Ascending aorta (tissue), 2 donors: ENCODE results near the gene B4GALNT3. TPM values are rescaled to one million over a fixed set of nuclear protein-coding genes. Genes with fewer than 3 reads are reported as not detected.

Experiments used
- DNase-seq, 2 donors: peaks; one replicate each; pipeline ENCODE4 v3.0.0-alpha.2; 2019; ENCODE audit warnings: low spot score in 2 of 2
- H3K27ac ChIP-seq, 2 donors: fragments of 200-600 bp; sonication (generic); one replicate each; pipeline ENCODE4 v1.5.1; 2016 to 2017; ENCODE audit warnings: mild to moderate bottlenecking in 1 of 2
- H3K27me3 ChIP-seq: fragments of 200-600 bp; sonication (generic); one replicate; pipeline ENCODE4 v1.5.1; 2017
- H3K36me3 ChIP-seq, 2 donors: fragments of 200-600 bp; sonication (generic); one replicate each; pipeline ENCODE4 v1.5.1; 2016
- H3K4me1 ChIP-seq, 2 donors: fragments of 200-600 bp; sonication (generic); one replicate each; pipeline ENCODE4 v1.5.1; 2016 to 2017; ENCODE audit warnings: mild to moderate bottlenecking in 1 of 2
- H3K4me3 ChIP-seq, 2 donors: fragments of 200-600 bp; sonication (generic); one replicate each; pipeline ENCODE4 v1.5.1; 2016 to 2017; ENCODE audit warnings: mild to moderate bottlenecking in 1 of 2
- H3K9me3 ChIP-seq, 2 donors: fragments of 200-600 bp; sonication (generic); one replicate each; pipeline ENCODE4 v1.5.1; 2016
- intact Hi-C: fragments of 100-400 bp; cut with DNase I; formaldehyde crosslinking; loops from one replicate; pipeline ENCODE4 v1.15.1; 2023
- total RNA-seq: library from RNA; depleted of rRNA; stranded (reverse); fragments of >200 nt; gene quantifications from one replicate; pipeline ENCODE4 v1.1.0, GENCODE V29; 2016
- TF ChIP-seq, protein P1 (sequence below), 3 experiments: fragments of 200-600 bp in 2 of 3; fragments of 450-650 bp in 1 of 3; sonication (generic) in 2 of 3; IDR thresholded peaks; one replicate each; pipeline ENCODE4 v1.5.1; 2016 to 2019; ENCODE audit warnings: antibody characterized with exemption in 3 of 3, mild to moderate bottlenecking in 1 of 3, moderate library complexity in 1 of 3

The B4GALNT3 gene
- total RNA-seq, 1 donor from 2014 or later: 10.4 TPM

DNA sequence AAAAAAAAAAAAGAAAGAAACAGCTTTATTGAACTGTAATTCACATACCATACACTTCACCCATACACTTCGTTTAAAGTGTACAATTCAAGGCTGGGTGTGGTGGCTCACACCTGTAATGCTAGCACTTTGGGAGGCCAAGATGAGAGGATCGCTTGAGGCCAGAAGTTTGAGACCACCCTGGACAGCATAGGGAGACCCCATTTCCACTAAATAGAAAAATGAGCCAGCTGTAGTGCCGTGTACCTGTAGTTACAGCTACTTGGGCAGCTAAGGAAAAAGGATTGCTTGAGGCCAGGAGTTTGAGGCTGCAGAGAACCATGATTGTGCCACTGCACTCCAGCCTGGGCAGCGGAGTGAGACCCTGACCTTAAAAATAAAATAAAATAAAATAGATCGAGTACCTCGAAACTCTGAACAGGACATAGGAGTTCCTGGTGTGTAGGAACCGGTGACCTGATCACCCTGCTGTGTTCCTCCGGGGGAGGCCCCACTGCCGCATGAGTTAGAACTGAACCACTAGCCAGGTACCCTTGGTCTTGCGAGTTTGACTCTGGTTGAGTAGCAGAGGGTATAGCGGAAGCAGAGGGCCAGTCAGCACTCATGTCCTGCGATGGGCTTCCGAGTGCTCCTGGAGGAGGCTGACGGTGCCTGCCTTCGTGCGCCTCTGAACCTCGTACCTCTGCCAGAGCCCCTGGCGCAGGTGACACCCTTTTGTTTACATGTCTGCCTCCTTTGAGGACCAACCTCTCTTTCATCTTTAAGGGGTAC is 80.0 kb downstream of the B4GALNT3 start:
- intact Hi-C loops: no loop called here
- H3K27ac ChIP-seq: no peak overlapping the region

DNA sequence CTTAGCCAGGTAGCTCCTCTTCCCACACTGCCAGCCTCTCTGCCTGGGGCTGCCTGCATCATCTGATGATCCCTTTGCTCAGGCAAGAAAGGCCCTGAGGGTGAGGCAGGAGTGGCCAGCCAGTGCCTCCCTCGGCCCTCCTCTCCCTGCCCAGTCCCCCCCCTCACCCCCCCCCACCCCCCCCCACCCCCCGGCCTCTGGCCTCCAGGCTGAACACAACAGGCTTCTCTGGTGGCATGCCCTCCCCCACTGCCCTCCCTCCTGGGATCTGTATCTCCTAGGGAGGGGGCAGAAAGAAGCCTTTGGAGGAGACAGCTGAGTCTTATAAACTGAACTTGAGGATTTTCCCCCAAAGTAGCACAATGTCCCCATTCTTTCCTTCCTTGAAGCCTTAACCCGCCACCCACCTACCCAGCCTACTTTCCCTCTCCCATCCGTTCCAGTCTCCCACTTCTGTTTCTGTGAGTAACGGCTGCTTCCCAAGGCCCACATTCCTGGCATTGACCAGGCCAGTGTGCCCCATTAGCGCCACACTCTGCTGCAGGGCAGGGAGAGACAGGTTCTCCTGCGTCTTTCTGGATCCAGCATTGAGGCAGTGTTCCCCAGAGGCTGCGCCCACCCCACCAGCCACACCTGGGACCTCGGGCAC is 82.1 kb downstream of the B4GALNT3 start:
- no peak for DNase-seq
- TF ChIP-seq, protein P1, sequence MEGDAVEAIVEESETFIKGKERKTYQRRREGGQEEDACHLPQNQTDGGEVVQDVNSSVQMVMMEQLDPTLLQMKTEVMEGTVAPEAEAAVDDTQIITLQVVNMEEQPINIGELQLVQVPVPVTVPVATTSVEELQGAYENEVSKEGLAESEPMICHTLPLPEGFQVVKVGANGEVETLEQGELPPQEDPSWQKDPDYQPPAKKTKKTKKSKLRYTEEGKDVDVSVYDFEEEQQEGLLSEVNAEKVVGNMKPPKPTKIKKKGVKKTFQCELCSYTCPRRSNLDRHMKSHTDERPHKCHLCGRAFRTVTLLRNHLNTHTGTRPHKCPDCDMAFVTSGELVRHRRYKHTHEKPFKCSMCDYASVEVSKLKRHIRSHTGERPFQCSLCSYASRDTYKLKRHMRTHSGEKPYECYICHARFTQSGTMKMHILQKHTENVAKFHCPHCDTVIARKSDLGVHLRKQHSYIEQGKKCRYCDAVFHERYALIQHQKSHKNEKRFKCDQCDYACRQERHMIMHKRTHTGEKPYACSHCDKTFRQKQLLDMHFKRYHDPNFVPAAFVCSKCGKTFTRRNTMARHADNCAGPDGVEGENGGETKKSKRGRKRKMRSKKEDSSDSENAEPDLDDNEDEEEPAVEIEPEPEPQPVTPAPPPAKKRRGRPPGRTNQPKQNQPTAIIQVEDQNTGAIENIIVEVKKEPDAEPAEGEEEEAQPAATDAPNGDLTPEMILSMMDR (IDR thresholded peaks at IDR 0.05): no peak
- Histone ChIP-seq H3K27ac (peak overlapping the region; percentile 65 to 66), H3K9me3 (no peaks in the 10 kb centered on the region), H3K4me1 (peaks cover 5 to 15% of the 10 kb centered on the region in 2 donors), H3K27me3 (no peaks in the 10 kb centered on the region), H3K36me3 (no peaks in the 10 kb centered on the region), H3K4me3 (no peak overlapping the region)
- intact Hi-C loops: no loop called here

More for the DNA sequence above, 80.0 kb downstream of the B4GALNT3 start:
- no peak overlapping the region for H3K4me3 ChIP-seq
- no peaks in the 10 kb centered on the region for H3K36me3 ChIP-seq
- DNase-seq: no peak
- no peaks in the 10 kb centered on the region for H3K9me3 ChIP-seq
- TF ChIP-seq, protein P1 (IDR thresholded peaks at IDR 0.05): no peak
- H3K27me3 ChIP-seq: no peaks in the 10 kb centered on the region
- H3K4me1 ChIP-seq: peaks cover 5 to 13% of the 10 kb centered on the region in 2 donors

DNA sequence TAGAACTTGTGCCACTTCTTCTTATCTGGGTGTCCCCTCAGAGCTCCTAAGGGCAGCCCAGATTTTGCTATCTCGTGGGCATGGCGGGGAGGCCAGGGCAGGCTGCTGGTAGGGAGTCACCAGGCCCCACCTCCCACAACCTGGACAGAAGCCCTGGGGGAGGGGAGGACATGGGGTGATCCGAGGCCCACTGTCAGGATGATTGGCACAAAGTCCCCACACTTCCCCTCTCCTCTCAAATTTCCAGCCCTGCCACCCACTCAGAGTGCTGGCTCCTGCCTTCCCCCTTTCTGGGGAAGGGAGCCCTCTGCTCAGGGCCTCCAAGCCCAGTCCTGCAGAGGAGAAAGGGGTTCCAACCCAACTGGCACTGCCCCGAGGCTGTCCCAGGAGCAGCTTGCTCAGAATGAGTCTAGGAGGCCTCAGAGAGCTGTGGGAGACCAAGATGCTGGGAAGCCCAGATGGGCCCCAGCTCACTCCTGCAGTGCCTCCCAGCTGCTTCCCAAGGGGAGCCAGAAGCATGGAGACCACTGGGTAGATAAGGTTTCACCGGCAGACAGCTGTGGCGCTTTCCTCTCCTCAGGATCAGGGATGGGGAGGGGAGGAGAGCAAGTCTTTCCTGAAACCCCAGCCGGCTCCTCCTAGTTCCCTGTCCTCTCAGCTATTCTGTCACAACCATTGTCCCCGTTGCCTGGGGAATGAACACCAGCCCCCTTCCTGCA is 82.8 kb downstream of the B4GALNT3 start:
- no peaks in the 10 kb centered on the region for H3K36me3 ChIP-seq
- no peaks in the 10 kb centered on the region for H3K27me3 ChIP-seq
- no peaks in the 10 kb centered on the region for H3K9me3 ChIP-seq
- TF ChIP-seq, protein P1 (IDR thresholded peaks at IDR 0.05): no peak
- intact Hi-C loops: no loop called here
- H3K4me1 ChIP-seq: peaks cover 5 to 18% of the 10 kb centered on the region in 2 donors
- no peak overlapping the region for H3K4me3 ChIP-seq
- peak overlapping the region; percentile 65 to 66 for H3K27ac ChIP-seq
- DNase-seq: no peak

- intact Hi-C loops: no loop called here
- Histone ChIP-seq H3K27me3 (no peaks in the 10 kb centered on the region), H3K9me3 (no peaks in the 10 kb centered on the region), H3K36me3 (peaks cover under 1 to 3% of the 10 kb centered on the region in 2 donors), H3K27ac (no peak overlapping the region), H3K4me1 (peaks cover 5 to 18% of the 10 kb centered on the region in 2 donors), H3K4me3 (no peak overlapping the region)
- TF ChIP-seq, protein P1 (IDR thresholded peaks at IDR 0.05): no peak
- DNase-seq: no peak
Observed at GRCh38 chr12:543114-543451, 83.3 kb downstream of the B4GALNT3 start.

DNA sequence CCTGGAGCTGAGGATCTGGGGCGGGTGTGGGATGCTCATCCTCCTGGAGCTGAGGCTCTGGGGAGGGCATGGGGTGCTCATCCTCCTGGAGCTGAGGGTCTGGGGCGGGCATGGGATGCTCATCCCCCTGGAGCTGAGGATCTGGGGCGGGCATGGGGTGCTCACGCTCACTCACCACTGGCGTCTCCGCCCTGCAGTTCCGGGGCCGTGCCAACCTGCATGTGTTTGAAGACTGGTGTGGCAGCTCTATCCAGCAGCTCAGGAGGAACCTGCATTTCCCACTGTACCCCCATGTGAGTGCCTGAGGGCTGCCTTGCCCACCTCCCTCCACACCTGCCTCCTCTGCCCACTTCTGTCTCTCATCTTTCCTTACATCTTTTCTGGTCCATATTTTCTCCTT is 84.4 kb downstream of the B4GALNT3 start:
- no peak overlapping the region for H3K4me3 ChIP-seq
- intact Hi-C loops: no loop called here
- TF ChIP-seq, protein P1 (IDR thresholded peaks at IDR 0.05): no peak

More for the DNA sequence above, 84.4 kb downstream of the B4GALNT3 start:
- H3K9me3 ChIP-seq: no peaks in the 10 kb centered on the region
- DNase-seq: no peak
- peaks cover 6 to 9% of the 10 kb centered on the region in 2 donors for H3K36me3 ChIP-seq
- H3K27me3 ChIP-seq: no peaks in the 10 kb centered on the region
- peaks cover 5 to 18% of the 10 kb centered on the region in 2 donors for H3K4me1 ChIP-seq
- H3K27ac ChIP-seq: no peak overlapping the region
